ENCODE measurements around the gene NOC2L.
"Not testable (repeated sequence)": the region's sequence is repeated elsewhere in the genome, so short reads cannot be mapped to it uniquely, and the experiment has no call there.

NOC2L gene

GRCh38 chr1:993379-993995 is 34.4 kb upstream of the NOC2L start:
- no peak for DNase-seq

- no peak for DNase-seq
These were observed 33.3 kb upstream of the NOC2L start for GRCh38 chr1:992362-992761.

- DNase-seq: no peak
These were observed 32.8 kb upstream of the NOC2L start for GRCh38 chr1:991895-992294.

GRCh38 chr1:991275-991674 is 32.2 kb upstream of the NOC2L start:
- not testable (repeated sequence) for DNase-seq

- DNase-seq: not testable (repeated sequence)
These were observed 29.0 kb upstream of the NOC2L start for GRCh38 chr1:988061-988460.

- no peak for DNase-seq
These were observed 26.1 kb upstream of the NOC2L start for GRCh38 chr1:985126-985525.

GRCh38 chr1:984476-984814 is 25.4 kb upstream of the NOC2L start:
- no peak for DNase-seq

GRCh38 chr1:983798-984475 is 24.9 kb upstream of the NOC2L start:
- no peak for DNase-seq

GRCh38 chr1:982765-983436 is 23.8 kb upstream of the NOC2L start:
- no peak for DNase-seq

GRCh38 chr1:981955-982558 is 23.0 kb upstream of the NOC2L start, which contains the start of gene PERM1:
PERM1 (minus strand) TSS chr1:982093; CDS start chr1:981029, 1,064 bp downstream.
- no peak for DNase-seq

GRCh38 chr1:981491-981954 is 22.5 kb upstream of the NOC2L start:
- DNase-seq: no peak

- DNase-seq: no peak
These were observed 21.7 kb upstream of the NOC2L start for GRCh38 chr1:980602-981395.

GRCh38 chr1:980137-980571 is 21.1 kb upstream of the NOC2L start:
- no peak for DNase-seq

GRCh38 chr1:979744-980072 is 20.7 kb upstream of the NOC2L start:
- no peak for DNase-seq

- no peak for DNase-seq
These were observed 20.0 kb upstream of the NOC2L start for GRCh38 chr1:978835-979743.

- no peak for DNase-seq
These were observed 19.2 kb upstream of the NOC2L start for GRCh38 chr1:978069-978834.

GRCh38 chr1:976791-977190 is 17.7 kb upstream of the NOC2L start:
- DNase-seq: not testable (repeated sequence)

GRCh38 chr1:975896-976683 is 17.0 kb upstream of the NOC2L start:
- DNase-seq: no peak

- no peak for DNase-seq
These were observed 16.3 kb upstream of the NOC2L start for GRCh38 chr1:975365-975764.

GRCh38 chr1:974687-975328 is 15.8 kb upstream of the NOC2L start:
- no peak for DNase-seq
